NCI-H2029 treated with DMSO at 0.1 percent for 48 hours (cell line): ENCODE data around the gene C1orf53.

ENCODE experiments used
- DNase-seq: peaks from one replicate; lab custom pipeline; 2025; lab: John Stamatoyannopoulos, UW

C1orf53 gene

GRCh38 chr1:197908716-197909220 lies 6.3 kb downstream of the C1orf53 start:
- no peak for DNase-seq

- DNase-seq = no peak
Observed at GRCh38 chr1:197909384-197909783, 7.0 kb downstream of the C1orf53 start.

- DNase-seq = no peak
Observed at GRCh38 chr1:197910120-197910991, 7.9 kb downstream of the C1orf53 start.

GRCh38 chr1:197911111-197911856 lies 8.9 kb downstream of the C1orf53 start:
- no peak for DNase-seq

GRCh38 chr1:197911857-197912696 lies 9.6 kb downstream of the C1orf53 start:
- DNase-seq = no peak

- DNase-seq = no peak
Observed at GRCh38 chr1:197912739-197913494, 10.5 kb downstream of the C1orf53 start.

GRCh38 chr1:197913495-197914276 lies 11.3 kb downstream of the C1orf53 start:
- no peak for DNase-seq

GRCh38 chr1:197914510-197914909 lies 12.1 kb downstream of the C1orf53 start:
- DNase-seq = no peak

- DNase-seq = no peak
Observed at GRCh38 chr1:197915260-197915861, 12.9 kb downstream of the C1orf53 start.

GRCh38 chr1:197915862-197916499 lies 13.6 kb downstream of the C1orf53 start:
- no peak for DNase-seq

- no peak for DNase-seq
Observed at GRCh38 chr1:197916500-197916983, 14.1 kb downstream of the C1orf53 start.

- DNase-seq = no peak
Observed at GRCh38 chr1:197917805-197918651, 15.6 kb downstream of the C1orf53 start.

GRCh38 chr1:197918807-197919345 lies 16.4 kb downstream of the C1orf53 start:
- DNase-seq = no peak

GRCh38 chr1:197919346-197920066 lies 17.1 kb downstream of the C1orf53 start:
- DNase-seq = no peak

GRCh38 chr1:197920067-197920396 lies 17.6 kb downstream of the C1orf53 start:
- DNase-seq = no peak

- DNase-seq = no peak
Observed at GRCh38 chr1:197920414-197921117, 18.1 kb downstream of the C1orf53 start.
